Measurements from ENCODE around the gene RPL7A. TPM values are rescaled to one million over a fixed set of nuclear protein-coding genes. Genes with fewer than 3 reads are reported as not detected.

Gene RPL7A
- total RNA-seq, 6 experiments from 2014 or later: 2,011 to 2,156 (median 2,046) TPM

- H3K4me3 Mint-ChIP-seq: peak within 1 kb of the TSS; percentile 99
- peak within 1 kb of the TSS; percentile 92 for H3K27ac Mint-ChIP-seq
- H3K27me3 Mint-ChIP-seq (ENCODE audit: insufficient read depth): peaks cover 4% of the 10 kb centered on the region; the same call in 1 of the 2 replicates
- DNase-seq: peak; percentile 82
- no peaks in the 10 kb centered on the region for H3K9me3 Mint-ChIP-seq
- peaks cover 7% of the 10 kb centered on the region for H3K4me1 Mint-ChIP-seq (ENCODE audit: low read depth)
- H3K36me3 Mint-ChIP-seq (ENCODE audit: low read depth): peaks cover 27% of the 10 kb centered on the region
- TF ChIP-seq CTCF (IDR thresholded peaks at IDR 0.05): no peak
These were observed 11.8 kb upstream of the RPL7A start, which contains the start of gene SURF6 for GRCh38 chr9:133335924-133336811. Gene SURF6, minus strand, starts transcription at chr9:133336188. Its CDS starts 56 bp downstream, at chr9:133336132.

- H3K27me3 Mint-ChIP-seq (ENCODE audit: insufficient read depth): peaks cover 3% of the 10 kb centered on the region; the same call in 1 of the 2 replicates
- peaks cover 7% of the 10 kb centered on the region for H3K4me1 Mint-ChIP-seq (ENCODE audit: low read depth)
- H3K9me3 Mint-ChIP-seq: no peaks in the 10 kb centered on the region
- H3K4me3 Mint-ChIP-seq: no peak overlapping the region
- TF ChIP-seq CTCF (IDR thresholded peaks at IDR 0.05): no peak
- H3K36me3 Mint-ChIP-seq (ENCODE audit: low read depth): peaks cover 19% of the 10 kb centered on the region
- no peak overlapping the region for H3K27ac Mint-ChIP-seq
- DNase-seq: no peak
These were observed 8.4 kb upstream of the RPL7A start for GRCh38 chr9:133339641-133340040.

- Mint-ChIP-seq H3K4me1 (ENCODE audit: low read depth) (peaks cover 2% of the 10 kb centered on the region), H3K27me3 (ENCODE audit: insufficient read depth) (peaks cover 3% of the 10 kb centered on the region; the same call in 1 of the 2 replicates), H3K9me3 (no peaks in the 10 kb centered on the region), H3K36me3 (ENCODE audit: low read depth) (peaks cover 14% of the 10 kb centered on the region), H3K27ac (no peak overlapping the region), H3K4me3 (no peak overlapping the region)
- TF ChIP-seq CTCF (IDR thresholded peaks at IDR 0.05): no peak
- no peak for DNase-seq
These were observed 7.8 kb upstream of the RPL7A start for GRCh38 chr9:133340256-133340655.

GRCh38 chr9:133340916-133341315 lies 7.1 kb upstream of the RPL7A start:
- H3K27ac Mint-ChIP-seq: no peak overlapping the region
- no peaks in the 10 kb centered on the region for H3K4me1 Mint-ChIP-seq (ENCODE audit: low read depth)
- DNase-seq: no peak
- H3K9me3 Mint-ChIP-seq: no peaks in the 10 kb centered on the region
- TF ChIP-seq CTCF (IDR thresholded peaks at IDR 0.05): no peak
- H3K27me3 Mint-ChIP-seq (ENCODE audit: insufficient read depth): peaks cover 1% of the 10 kb centered on the region; the same call in 1 of the 2 replicates
- no peak overlapping the region for H3K4me3 Mint-ChIP-seq
- peaks cover 11% of the 10 kb centered on the region for H3K36me3 Mint-ChIP-seq (ENCODE audit: low read depth)

- Mint-ChIP-seq H3K27ac (no peak overlapping the region), H3K9me3 (no peaks in the 10 kb centered on the region), H3K36me3 (ENCODE audit: low read depth) (peaks cover 11% of the 10 kb centered on the region), H3K27me3 (ENCODE audit: insufficient read depth) (no peaks in the 10 kb centered on the region), H3K4me3 (no peak overlapping the region), H3K4me1 (ENCODE audit: low read depth) (peaks cover 4% of the 10 kb centered on the region)
- DNase-seq: no peak
- no peak for TF ChIP-seq CTCF (IDR thresholded peaks at IDR 0.05)
These were observed 6.5 kb upstream of the RPL7A start for GRCh38 chr9:133341369-133342068.

Data from HFFc6 (cell line).